Kidney tubule cell (primary cell): Measurements from ENCODE around the gene RCOR1.

Source experiments
- DNase-seq: peaks from one replicate; pipeline ENCODE4 v3.0.0-alpha.2; 2018; ENCODE audit warnings: low spot score

Gene RCOR1

DNA sequence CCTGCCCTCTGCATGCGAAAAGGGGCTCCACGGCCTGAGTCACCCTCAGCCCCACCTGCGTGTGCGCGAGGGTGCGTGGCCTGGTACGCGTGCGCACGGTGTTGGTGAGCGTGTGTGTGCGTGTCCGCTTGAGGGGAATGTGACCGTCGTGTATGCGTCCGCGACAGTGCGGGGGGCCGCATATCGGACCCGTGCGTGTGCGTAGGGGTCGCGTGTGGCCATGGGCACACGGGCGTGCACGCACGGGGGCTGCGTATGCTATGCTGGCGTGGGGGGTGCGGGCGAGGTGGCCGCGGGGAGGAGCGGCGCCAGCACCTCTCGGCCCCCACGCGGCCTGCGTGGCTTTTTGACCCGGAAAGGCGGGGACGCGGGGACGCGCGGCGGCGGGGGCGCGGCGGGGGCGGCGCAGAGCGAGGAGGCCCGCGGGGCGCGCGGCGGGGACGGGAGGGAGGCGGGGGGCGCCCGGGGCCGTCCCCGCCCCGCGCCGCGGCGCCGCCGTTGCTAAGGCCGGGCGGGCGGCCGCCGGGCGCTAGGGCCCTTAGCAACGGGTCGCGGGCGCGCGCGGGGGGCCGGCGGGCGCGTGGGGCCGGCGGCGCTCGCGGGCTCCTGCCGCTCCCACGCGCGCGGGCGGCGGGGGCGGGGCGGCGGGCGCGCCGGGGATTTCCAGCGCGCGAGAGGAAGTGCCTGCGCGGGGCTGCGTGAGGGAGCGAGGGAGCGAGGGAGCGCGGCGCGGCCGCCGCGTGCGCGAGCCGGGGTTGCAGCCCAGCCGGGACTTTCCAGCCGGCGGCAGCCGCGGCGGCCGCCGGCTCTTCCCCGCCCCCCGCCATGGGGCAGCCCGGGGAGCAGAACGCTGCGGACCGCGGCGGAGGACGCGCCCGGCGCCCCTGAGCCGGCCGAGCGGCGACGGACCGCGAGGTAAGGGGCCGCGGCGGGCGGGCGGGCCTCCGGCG lies 184.6 kb downstream of the RCOR1 start, which contains the start of gene TRAF3:
TRAF3 (plus strand) TSS at position 689 of the 950 bp plus-strand sequence. CDS start 92,753 bp downstream, outside the sequence.
- DNase-seq, result peak; percentile 88

GRCh38 chr14:102777711-102778337 lies 185.4 kb downstream of the RCOR1 start:
- DNase-seq, result no peak

DNA sequence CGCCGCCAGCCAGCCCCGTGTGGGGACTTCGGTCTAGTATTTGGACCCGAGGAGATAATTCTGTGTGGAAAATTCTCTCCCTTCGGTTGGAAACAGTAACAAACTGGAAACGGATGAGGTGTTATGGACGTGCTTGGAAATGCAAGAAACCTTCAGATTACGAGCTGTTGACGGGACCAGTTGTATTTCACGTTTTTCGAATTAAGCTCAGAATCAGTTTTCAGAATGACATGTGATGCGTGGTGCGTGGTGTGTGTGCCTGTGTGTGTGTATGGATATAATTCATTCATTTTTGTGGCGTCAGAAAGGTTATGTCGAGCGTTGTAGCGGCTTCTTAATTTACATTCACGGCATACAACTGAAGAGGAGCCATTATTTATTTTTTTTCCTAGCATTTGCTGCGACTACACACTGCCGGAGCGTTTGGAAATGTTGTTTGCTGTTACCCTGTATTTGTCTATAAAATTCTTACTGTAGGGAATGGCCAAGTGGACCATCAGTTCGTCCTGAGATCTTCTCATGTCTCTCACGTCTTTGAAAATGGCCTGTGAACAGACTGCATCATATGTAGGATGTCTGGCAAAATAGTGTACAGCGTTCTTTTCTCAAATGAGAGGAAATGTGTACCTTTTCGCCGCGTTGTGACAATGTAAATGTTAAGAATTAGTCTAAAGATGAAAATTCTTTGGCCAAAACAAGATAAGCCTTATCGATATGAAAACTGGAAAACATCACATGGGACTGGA lies 186.1 kb downstream of the RCOR1 start:
- DNase-seq, result peak; percentile 29

- no peak for DNase-seq
These were observed 186.6 kb downstream of the RCOR1 start for GRCh38 chr14:102779084-102779462.

GRCh38 chr14:102779574-102780315 lies 187.3 kb downstream of the RCOR1 start:
- DNase-seq, result no peak
